Measurements from ENCODE around the gene LRRC55. TPM values are rescaled to one million over a fixed set of nuclear protein-coding genes. Genes with fewer than 3 reads are reported as not detected.

The LRRC55 gene
- total RNA-seq, 4 donors from 2014 or later: 0.14 to 0.16 TPM; not detected in 2

DNA sequence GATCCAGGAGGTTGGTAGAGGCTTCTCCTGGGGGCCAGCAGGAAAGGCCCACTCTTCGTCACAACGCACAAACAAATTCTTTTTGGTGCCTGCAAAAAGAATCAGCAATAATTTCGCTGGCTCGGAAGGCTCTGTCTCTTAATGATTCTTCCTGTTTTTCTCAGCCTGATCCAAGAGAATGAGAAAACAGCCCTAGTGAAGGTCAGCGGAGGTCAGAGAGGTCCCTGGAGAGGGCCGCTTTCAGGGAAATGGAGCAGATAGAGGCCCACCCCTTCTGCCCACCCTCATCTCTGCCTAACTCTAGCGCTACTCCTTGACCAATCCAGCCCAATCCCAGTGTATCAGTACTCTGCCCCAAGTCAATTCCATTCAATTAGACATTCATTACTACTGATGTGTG is 19.2 kb downstream of the LRRC55 start:
- Histone ChIP-seq H3K4me1 (no peaks in the 10 kb centered on the region), H3K27me3 (no peaks in the 10 kb centered on the region), H3K27ac (no peak overlapping the region), H3K9me3 (no peaks in the 10 kb centered on the region), H3K4me3 (no peak overlapping the region), H3K36me3 (no peaks in the 10 kb centered on the region)
- intact Hi-C loops (cut with DNase I; ENCODE audit: low total_unique reads) (no loop called here), in situ Hi-C loops (cut with MboI; ENCODE audit: low pct_ligation_motif_present in 1 of 4, low pct_unique_long_range_greater_than_20kb in 1 of 4, low sequenced_read_pairs in 3 of 4) (no loop called here)
- no peak for DNase-seq
- 55 to 79% methylated on average over 4 to 7 of the region's 7 CpGs for WGBS, 2 donors (ENCODE audit: low coverage in 1 of 2)
- TF ChIP-seq POLR2AphosphoS5 (IDR thresholded peaks at IDR 0.05) (no peak), EP300 (IDR thresholded peaks at IDR 0.05; ENCODE audit: low read depth) (no peak), POLR2A (IDR thresholded peaks at IDR 0.05) (no peak)
- TF ChIP-seq, protein P1, sequence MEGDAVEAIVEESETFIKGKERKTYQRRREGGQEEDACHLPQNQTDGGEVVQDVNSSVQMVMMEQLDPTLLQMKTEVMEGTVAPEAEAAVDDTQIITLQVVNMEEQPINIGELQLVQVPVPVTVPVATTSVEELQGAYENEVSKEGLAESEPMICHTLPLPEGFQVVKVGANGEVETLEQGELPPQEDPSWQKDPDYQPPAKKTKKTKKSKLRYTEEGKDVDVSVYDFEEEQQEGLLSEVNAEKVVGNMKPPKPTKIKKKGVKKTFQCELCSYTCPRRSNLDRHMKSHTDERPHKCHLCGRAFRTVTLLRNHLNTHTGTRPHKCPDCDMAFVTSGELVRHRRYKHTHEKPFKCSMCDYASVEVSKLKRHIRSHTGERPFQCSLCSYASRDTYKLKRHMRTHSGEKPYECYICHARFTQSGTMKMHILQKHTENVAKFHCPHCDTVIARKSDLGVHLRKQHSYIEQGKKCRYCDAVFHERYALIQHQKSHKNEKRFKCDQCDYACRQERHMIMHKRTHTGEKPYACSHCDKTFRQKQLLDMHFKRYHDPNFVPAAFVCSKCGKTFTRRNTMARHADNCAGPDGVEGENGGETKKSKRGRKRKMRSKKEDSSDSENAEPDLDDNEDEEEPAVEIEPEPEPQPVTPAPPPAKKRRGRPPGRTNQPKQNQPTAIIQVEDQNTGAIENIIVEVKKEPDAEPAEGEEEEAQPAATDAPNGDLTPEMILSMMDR (IDR thresholded peaks at IDR 0.05): no peak

DNA sequence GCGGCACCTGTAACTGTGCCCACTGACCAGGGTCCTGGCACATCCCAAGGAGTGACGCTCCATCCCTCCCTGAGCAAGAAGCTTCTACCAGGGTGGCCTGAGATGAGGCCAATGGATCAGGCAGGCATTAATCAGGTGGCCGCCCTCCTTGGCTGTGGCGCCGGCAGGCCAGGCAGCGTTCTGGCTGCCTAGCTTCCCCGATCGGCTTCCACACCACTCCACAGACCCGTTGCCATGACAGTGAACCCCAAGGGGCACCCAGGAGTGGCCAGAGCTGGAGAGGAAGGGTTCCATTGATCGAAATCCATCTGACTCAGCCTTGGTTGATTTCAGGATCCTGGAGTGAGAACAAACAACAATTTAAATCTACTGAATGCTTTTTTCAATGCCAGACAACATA is 20.5 kb downstream of the LRRC55 start:
- in situ Hi-C loops (cut with MboI; ENCODE audit: low pct_ligation_motif_present in 1 of 4, low pct_unique_long_range_greater_than_20kb in 1 of 4, low sequenced_read_pairs in 3 of 4) (no loop called here), intact Hi-C loops (cut with DNase I; ENCODE audit: low total_unique reads) (no loop called here)
- Histone ChIP-seq H3K27me3 (no peaks in the 10 kb centered on the region), H3K9me3 (no peaks in the 10 kb centered on the region), H3K36me3 (no peaks in the 10 kb centered on the region), H3K4me1 (no peaks in the 10 kb centered on the region), H3K27ac (no peak overlapping the region), H3K4me3 (no peak overlapping the region)
- WGBS, 2 donors (ENCODE audit: low coverage in 1 of 2): 70 to 77% methylated on average over 2 to 10 of the region's 10 CpGs
- no peak for DNase-seq
- TF ChIP-seq EP300 (IDR thresholded peaks at IDR 0.05; ENCODE audit: low read depth): no peak
- no peak for TF ChIP-seq POLR2A (IDR thresholded peaks at IDR 0.05)
- TF ChIP-seq, protein P1 (IDR thresholded peaks at IDR 0.05): no peak
- no peak for TF ChIP-seq POLR2AphosphoS5 (IDR thresholded peaks at IDR 0.05)

DNA sequence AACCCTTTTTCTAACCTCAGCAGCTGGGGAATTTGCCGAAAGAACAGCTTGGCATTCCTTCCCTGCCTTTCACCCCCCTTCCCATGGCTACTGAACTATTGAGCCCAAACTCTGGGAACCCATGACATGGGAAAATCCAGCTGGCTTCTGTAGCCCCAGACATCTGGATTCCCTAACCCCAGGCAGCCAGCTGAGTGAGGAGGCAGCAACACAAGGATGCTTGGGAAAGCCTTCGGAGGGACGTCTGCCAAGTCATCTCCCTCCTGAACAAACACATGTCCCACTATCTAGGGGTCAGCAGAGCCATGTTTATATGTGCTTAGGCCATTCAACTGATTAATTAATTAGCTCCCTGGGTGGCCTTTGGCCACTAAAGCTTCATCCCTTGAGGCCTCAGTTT is 21.6 kb downstream of the LRRC55 start:
- intact Hi-C loops (cut with DNase I; ENCODE audit: low total_unique reads): no loop called here

DNA sequence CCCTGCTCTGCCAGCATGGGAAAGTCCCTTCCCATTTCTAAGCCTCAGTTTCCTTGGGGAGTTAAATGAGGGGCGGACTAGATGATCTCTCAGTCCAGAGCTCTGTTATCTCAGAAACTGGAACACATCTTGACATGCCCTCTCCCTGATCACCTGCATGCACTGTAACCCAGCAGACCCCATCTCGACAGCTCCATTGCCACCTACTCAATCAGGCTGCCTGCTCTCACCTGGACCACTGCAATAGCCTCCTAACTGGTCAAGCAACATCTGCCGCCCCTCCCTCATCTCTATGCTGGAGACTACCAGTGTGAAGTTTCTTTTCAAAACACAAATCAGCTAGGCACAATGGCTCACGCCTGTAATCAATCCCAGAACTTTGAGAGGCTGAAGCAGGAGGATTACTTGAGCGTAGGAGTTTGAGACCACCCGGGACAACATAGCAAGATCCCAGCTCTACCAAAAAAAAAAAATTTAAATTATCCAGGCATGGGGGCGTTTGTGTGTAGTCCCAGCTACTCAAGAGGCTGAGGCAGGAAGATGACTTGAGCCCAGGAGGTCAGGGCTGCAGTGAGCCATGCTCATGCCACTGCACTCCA is 22.2 kb downstream of the LRRC55 start:
- Histone ChIP-seq H3K27ac (peak overlapping the region in 1 of 4 donors; percentile 31), H3K36me3 (no peaks in the 10 kb centered on the region), H3K4me3 (no peak overlapping the region), H3K27me3 (no peaks in the 10 kb centered on the region), H3K9me3 (no peaks in the 10 kb centered on the region), H3K4me1 (no peaks in the 10 kb centered on the region)
- WGBS, 2 donors (ENCODE audit: low coverage in 1 of 2): 67 to 75% methylated on average over 1 to 7 of the region's 7 CpGs
- no peak for DNase-seq
- in situ Hi-C loops (cut with MboI; ENCODE audit: low pct_ligation_motif_present in 1 of 4, low pct_unique_long_range_greater_than_20kb in 1 of 4, low sequenced_read_pairs in 3 of 4): no loop called here
- intact Hi-C loops (cut with DNase I; ENCODE audit: low total_unique reads): no loop called here
- TF ChIP-seq, protein P1 (IDR thresholded peaks at IDR 0.05): no peak
- TF ChIP-seq EP300 (IDR thresholded peaks at IDR 0.05; ENCODE audit: low read depth) (no peak), POLR2AphosphoS5 (IDR thresholded peaks at IDR 0.05) (no peak), POLR2A (IDR thresholded peaks at IDR 0.05) (no peak)

More for the DNA sequence above, 21.6 kb downstream of the LRRC55 start:
- peak; percentile 36 for DNase-seq
- no peak overlapping the region for H3K4me3 ChIP-seq
- H3K27me3 ChIP-seq: no peaks in the 10 kb centered on the region
- 62 to 71% methylated on average over 1 to 3 of the region's 3 CpGs for WGBS, 2 donors (ENCODE audit: low coverage in 1 of 2)
- H3K36me3 ChIP-seq: no peaks in the 10 kb centered on the region
- in situ Hi-C loops (cut with MboI; ENCODE audit: low pct_ligation_motif_present in 1 of 4, low pct_unique_long_range_greater_than_20kb in 1 of 4, low sequenced_read_pairs in 3 of 4): no loop called here
- no peaks in the 10 kb centered on the region for H3K4me1 ChIP-seq
- H3K27ac ChIP-seq: peak overlapping the region in 1 of 4 donors; percentile 31
- TF ChIP-seq POLR2A (IDR thresholded peaks at IDR 0.05) (no peak), POLR2AphosphoS5 (IDR thresholded peaks at IDR 0.05) (peak; percentile 23 to 58 (median 35)), EP300 (IDR thresholded peaks at IDR 0.05; ENCODE audit: low read depth) (no peak)
- TF ChIP-seq, protein P1 (IDR thresholded peaks at IDR 0.05): no peak
- H3K9me3 ChIP-seq: no peaks in the 10 kb centered on the region

Data from transverse colon (tissue), 4 donors.